Immature natural killer cell (primary cell): Measurements from ENCODE around the gene MLXIP. TPM values are rescaled to one million over a fixed set of nuclear protein-coding genes. Genes with fewer than 3 reads are reported as not detected.

ENCODE experiments used
- DNase-seq, 3 donors: peaks; one replicate each; pipeline ENCODE4 v3.0.0; 2022; ENCODE audit warnings: mixed read lengths in 1 of 3
- H3K27ac Mint-ChIP-seq, 6 donors: one replicate each; pipeline ENCODE4 v1.8.0; 2020; ENCODE audit warnings: mixed read lengths in 6 of 6, mild to moderate bottlenecking in 5 of 6, inconsistent platforms in 4 of 6, moderate library complexity in 3 of 6
- H3K27me3 Mint-ChIP-seq, 3 donors: one replicate each; pipeline ENCODE4 v1.8.0; 2020 to 2021; ENCODE audit warnings: low read depth in 3 of 3, mild to moderate bottlenecking in 3 of 3, mixed read lengths in 3 of 3, moderate library complexity in 3 of 3, inconsistent platforms in 1 of 3
- H3K36me3 Mint-ChIP-seq, 3 donors: one replicate each; pipeline ENCODE4 v1.8.0; 2020; ENCODE audit warnings: mixed read lengths in 3 of 3, inconsistent platforms in 2 of 3, mild to moderate bottlenecking in 2 of 3
- H3K4me1 Mint-ChIP-seq, 2 donors: one replicate each; pipeline ENCODE4 v1.8.0; 2020; ENCODE audit warnings: inconsistent platforms in 2 of 2, mild to moderate bottlenecking in 2 of 2, mixed read lengths in 2 of 2, moderate library complexity in 1 of 2
- H3K4me3 Mint-ChIP-seq, 5 donors: one replicate each; pipeline ENCODE4 v1.8.0; 2020; ENCODE audit warnings: mild to moderate bottlenecking in 5 of 5, mixed read lengths in 5 of 5, inconsistent platforms in 3 of 5, moderate library complexity in 3 of 5
- H3K9me3 Mint-ChIP-seq, 6 donors: one replicate each; pipeline ENCODE4 v1.8.0; 2020; ENCODE audit warnings: mild to moderate bottlenecking in 6 of 6, mixed read lengths in 6 of 6, inconsistent platforms in 4 of 6, moderate library complexity in 3 of 6
- polyA plus RNA-seq, 3 donors: library from polyadenylated mRNA; unstranded; fragments of 300-500 nt; fragmentation: Illumina TruSeq; gene quantifications; one replicate each; pipeline ENCODE4 v1.2.3, GENCODE V29; 2021

MLXIP gene
- polyA plus RNA-seq, 3 donors from 2014 or later = 3.5 to 10.6 (median 4.7) TPM

DNA sequence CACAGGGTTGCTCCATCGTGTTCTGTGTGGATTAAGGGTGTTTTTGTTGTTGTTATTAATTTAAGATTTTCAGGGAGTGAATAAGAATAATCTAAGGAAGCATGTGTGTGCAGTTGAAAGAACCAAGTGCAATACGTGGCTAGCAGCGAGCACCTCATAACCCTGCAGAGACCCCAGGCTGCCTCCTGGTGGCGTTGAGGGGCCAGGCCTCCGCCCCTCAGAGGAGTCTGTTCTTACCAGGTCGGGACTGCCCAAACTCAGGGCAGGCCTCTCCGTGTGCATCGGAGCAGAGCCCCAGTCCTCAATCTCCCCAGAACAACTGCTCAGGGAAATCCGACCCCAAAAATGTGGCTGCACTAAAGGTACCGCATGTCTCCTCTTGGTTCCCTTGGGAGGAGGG, 58.7 kb downstream of the MLXIP start:
- H3K27me3 Mint-ChIP-seq = peaks cover 0 to 6% (median 5%) of the 10 kb centered on the region in 3 donors

DNA sequence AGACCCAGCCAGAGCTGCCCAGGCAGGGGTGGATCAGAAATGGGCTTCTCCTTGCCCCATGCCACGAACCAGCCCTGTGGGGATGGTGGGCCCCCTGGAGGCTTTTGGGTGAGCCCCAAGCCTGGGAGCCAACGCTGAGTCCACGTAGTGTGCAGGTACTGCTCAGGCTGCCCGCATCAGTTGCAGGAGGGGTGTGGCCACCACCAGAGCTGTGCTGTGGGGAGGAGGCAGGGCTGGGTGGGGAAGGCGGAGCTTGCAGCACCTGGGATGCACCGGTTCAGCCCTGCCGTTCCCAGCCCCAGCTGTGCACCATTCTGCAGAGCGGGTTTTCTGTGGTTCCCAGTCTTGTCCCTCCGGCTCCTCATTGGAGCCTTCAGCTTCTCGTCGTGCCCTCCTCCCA, 59.1 kb downstream of the MLXIP start:
- Mint-ChIP-seq H3K4me3 (no peak overlapping the region), H3K9me3 (no peaks in the 10 kb centered on the region), H3K27ac (no peak overlapping the region), H3K4me1 (no peaks in the 10 kb centered on the region), H3K27me3 (peaks cover 0 to 6% (median 5%) of the 10 kb centered on the region in 3 donors), H3K36me3 (peaks cover 0 to 12% (median 10%) of the 10 kb centered on the region in 3 donors)
- no peak for DNase-seq

More for the DNA sequence above, 58.7 kb downstream of the MLXIP start:
- Mint-ChIP-seq H3K36me3 (peaks cover 0 to 12% (median 10%) of the 10 kb centered on the region in 3 donors), H3K27ac (no peak overlapping the region), H3K9me3 (no peaks in the 10 kb centered on the region), H3K4me1 (no peaks in the 10 kb centered on the region), H3K4me3 (no peak overlapping the region)
- DNase-seq = no peak

DNA sequence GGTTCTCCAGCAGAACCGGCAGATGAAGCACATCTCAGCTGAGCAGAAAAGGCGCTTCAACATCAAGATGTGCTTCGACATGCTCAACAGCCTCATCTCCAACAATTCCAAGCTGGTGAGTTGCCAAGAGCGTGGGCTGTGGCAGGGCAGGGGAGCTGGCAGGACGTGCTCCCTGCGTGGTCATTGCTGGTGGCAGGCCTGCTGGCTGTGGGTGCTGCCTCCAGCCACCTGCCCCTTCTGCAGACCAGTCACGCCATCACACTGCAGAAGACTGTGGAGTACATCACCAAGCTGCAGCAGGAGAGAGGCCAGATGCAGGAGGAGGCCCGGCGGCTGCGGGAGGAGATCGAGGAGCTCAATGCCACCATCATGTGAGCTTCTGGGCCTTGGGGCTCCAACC, 59.6 kb downstream of the MLXIP start:
- no peak for DNase-seq
- Mint-ChIP-seq H3K36me3 (peaks cover 0 to 10% (median 10%) of the 10 kb centered on the region in 3 donors), H3K4me3 (no peak overlapping the region), H3K4me1 (no peaks in the 10 kb centered on the region), H3K27ac (no peak overlapping the region), H3K9me3 (no peaks in the 10 kb centered on the region), H3K27me3 (peaks cover 0 to 6% (median 5%) of the 10 kb centered on the region in 3 donors)

GRCh38 chr12:122138616-122139015, 60.1 kb downstream of the MLXIP start:
- H3K9me3 Mint-ChIP-seq = no peaks in the 10 kb centered on the region
- no peaks in the 10 kb centered on the region for H3K4me1 Mint-ChIP-seq
- peak overlapping the region in 1 of 6 donors; percentile 13 for H3K27ac Mint-ChIP-seq
- H3K36me3 Mint-ChIP-seq = peaks cover 1 to 10% (median 6%) of the 10 kb centered on the region in 3 donors
- no peak for DNase-seq
- no peak overlapping the region for H3K4me3 Mint-ChIP-seq
- H3K27me3 Mint-ChIP-seq = peaks cover 0 to 6% (median 5%) of the 10 kb centered on the region in 3 donors

GRCh38 chr12:122139266-122139665, 60.7 kb downstream of the MLXIP start:
- no peak overlapping the region for H3K4me3 Mint-ChIP-seq
- no peaks in the 10 kb centered on the region for H3K9me3 Mint-ChIP-seq
- peak overlapping the region in 1 of 6 donors; percentile 13 for H3K27ac Mint-ChIP-seq
- no peaks in the 10 kb centered on the region for H3K4me1 Mint-ChIP-seq
- H3K27me3 Mint-ChIP-seq = peaks cover 0 to 6% (median 5%) of the 10 kb centered on the region in 3 donors
- no peak for DNase-seq
- peaks cover 5 to 10% (median 6%) of the 10 kb centered on the region in 3 donors for H3K36me3 Mint-ChIP-seq

GRCh38 chr12:122139941-122140340, 61.4 kb downstream of the MLXIP start:
- H3K4me3 Mint-ChIP-seq = no peak overlapping the region
- H3K4me1 Mint-ChIP-seq = no peaks in the 10 kb centered on the region
- H3K36me3 Mint-ChIP-seq = peaks cover 5 to 10% (median 6%) of the 10 kb centered on the region in 3 donors
- no peaks in the 10 kb centered on the region for H3K9me3 Mint-ChIP-seq
- DNase-seq = no peak
- no peak overlapping the region for H3K27ac Mint-ChIP-seq
- peaks cover 0 to 6% (median 5%) of the 10 kb centered on the region in 3 donors for H3K27me3 Mint-ChIP-seq

- no peak for DNase-seq
- Mint-ChIP-seq H3K9me3 (no peaks in the 10 kb centered on the region), H3K4me3 (no peak overlapping the region), H3K36me3 (peaks cover 5 to 10% (median 6%) of the 10 kb centered on the region in 3 donors), H3K4me1 (no peaks in the 10 kb centered on the region), H3K27me3 (peaks cover 0 to 4% (median 3%) of the 10 kb centered on the region in 3 donors), H3K27ac (no peak overlapping the region)
Observed at GRCh38 chr12:122140467-122141257, 62.1 kb downstream of the MLXIP start.

GRCh38 chr12:122141911-122142725, 63.6 kb downstream of the MLXIP start:
- peak overlapping the region in 1 of 6 donors; percentile 19 for H3K27ac Mint-ChIP-seq
- no peaks in the 10 kb centered on the region for H3K4me1 Mint-ChIP-seq
- H3K36me3 Mint-ChIP-seq = peaks cover 5 to 10% (median 6%) of the 10 kb centered on the region in 3 donors
- no peak overlapping the region for H3K4me3 Mint-ChIP-seq
- H3K9me3 Mint-ChIP-seq = no peaks in the 10 kb centered on the region
- DNase-seq = no peak
- peaks cover 0 to 6% (median 4%) of the 10 kb centered on the region in 3 donors for H3K27me3 Mint-ChIP-seq

DNA sequence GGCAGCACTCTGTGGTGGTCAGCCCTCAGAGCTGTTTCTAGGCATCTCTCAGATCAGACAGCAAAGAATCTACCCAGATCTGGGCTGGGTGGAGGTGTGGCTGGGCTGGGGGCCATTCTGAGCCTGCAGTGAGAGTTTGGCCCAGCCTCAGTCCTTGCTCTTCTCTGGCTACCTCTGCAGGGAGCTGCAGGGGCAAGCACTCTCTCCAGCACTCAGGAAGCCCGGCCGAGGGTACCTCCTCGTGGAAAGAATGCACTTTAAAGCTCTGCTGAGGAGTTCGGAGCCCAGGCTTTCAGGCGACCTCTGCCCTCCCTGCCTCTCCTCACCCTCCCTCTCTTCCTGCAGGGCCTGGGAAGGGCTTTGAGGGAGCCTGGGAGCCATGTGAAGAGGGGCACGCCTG, 64.3 kb downstream of the MLXIP start:
- Mint-ChIP-seq H3K4me1 (no peaks in the 10 kb centered on the region), H3K36me3 (peaks cover 5 to 10% (median 6%) of the 10 kb centered on the region in 3 donors), H3K4me3 (no peak overlapping the region), H3K9me3 (no peaks in the 10 kb centered on the region), H3K27ac (no peak overlapping the region), H3K27me3 (peaks cover 0 to 8% (median 4%) of the 10 kb centered on the region in 3 donors)
- DNase-seq = no peak

DNA sequence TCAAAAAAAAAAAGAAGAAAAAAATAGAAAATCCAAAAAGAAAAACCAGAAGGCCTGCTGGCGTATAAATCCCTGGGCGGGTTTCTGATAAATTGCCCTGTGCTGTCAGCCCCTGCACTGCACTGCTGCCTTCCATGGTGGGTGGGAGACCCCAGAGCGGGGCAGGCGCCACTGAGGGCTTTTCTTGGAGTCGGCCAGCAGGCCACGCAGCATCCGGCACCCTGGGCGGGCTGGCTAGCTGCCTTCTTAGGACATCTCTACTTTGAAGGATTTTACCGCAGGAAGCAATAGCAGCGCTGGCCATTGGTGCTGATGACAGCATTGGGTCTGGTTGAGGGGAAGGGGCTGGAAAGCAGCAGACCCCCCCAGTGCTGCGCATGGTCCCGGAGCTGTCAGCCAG, 66.3 kb downstream of the MLXIP start:
- Mint-ChIP-seq H3K9me3 (no peaks in the 10 kb centered on the region), H3K36me3 (peaks cover 5 to 10% (median 6%) of the 10 kb centered on the region in 3 donors), H3K4me1 (no peaks in the 10 kb centered on the region), H3K27ac (no peak overlapping the region), H3K4me3 (no peak overlapping the region), H3K27me3 (peaks cover 2 to 8% (median 5%) of the 10 kb centered on the region in 3 donors)
- no peak for DNase-seq

DNA sequence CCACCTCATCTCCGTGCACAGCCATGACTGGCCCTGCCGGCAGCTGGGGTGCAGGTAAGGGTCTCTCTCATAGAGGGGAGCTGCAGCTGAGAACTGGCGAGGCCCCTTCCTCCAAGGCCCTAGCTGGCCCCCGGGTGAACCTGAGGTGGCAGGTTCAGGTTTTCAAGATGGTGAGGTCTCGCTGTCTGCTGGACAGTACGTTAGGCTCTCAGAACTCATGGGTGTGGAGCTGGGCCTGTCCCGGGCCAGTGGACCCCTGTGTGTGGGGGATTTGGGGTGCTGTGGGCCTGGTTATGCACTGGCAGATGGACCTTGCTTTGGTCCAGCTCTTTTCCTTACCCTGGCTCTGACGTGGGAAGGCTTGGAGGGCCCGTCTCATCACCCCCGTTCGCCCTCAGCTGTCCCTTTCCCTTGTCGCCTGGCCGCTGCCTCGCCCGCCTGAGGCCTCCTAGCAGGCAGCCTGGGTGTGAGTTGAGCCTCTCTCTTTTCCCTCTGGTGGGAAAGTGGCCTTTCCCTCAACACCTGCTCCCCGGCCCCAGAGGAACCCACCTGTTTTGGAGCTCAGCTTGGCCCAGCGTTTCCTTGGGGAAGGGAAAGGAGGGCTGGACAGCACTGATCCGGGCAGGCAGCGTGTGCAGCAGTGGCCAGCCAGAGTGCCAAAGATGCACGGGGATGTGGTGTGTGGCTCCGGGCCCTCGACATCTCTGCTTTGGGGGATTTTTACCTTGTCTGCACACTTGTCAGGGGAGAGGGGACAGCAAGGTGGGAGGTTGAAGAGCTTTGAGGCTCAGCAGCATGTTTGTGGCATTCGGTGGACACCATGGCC, 67.2 kb downstream of the MLXIP start:
- Mint-ChIP-seq H3K27me3 (peaks cover 5 to 8% (median 8%) of the 10 kb centered on the region in 3 donors), H3K4me1 (no peaks in the 10 kb centered on the region), H3K36me3 (peaks cover 5 to 7% (median 6%) of the 10 kb centered on the region in 3 donors), H3K9me3 (no peaks in the 10 kb centered on the region), H3K4me3 (no peak overlapping the region), H3K27ac (no peak overlapping the region)
- no peak for DNase-seq

DNA sequence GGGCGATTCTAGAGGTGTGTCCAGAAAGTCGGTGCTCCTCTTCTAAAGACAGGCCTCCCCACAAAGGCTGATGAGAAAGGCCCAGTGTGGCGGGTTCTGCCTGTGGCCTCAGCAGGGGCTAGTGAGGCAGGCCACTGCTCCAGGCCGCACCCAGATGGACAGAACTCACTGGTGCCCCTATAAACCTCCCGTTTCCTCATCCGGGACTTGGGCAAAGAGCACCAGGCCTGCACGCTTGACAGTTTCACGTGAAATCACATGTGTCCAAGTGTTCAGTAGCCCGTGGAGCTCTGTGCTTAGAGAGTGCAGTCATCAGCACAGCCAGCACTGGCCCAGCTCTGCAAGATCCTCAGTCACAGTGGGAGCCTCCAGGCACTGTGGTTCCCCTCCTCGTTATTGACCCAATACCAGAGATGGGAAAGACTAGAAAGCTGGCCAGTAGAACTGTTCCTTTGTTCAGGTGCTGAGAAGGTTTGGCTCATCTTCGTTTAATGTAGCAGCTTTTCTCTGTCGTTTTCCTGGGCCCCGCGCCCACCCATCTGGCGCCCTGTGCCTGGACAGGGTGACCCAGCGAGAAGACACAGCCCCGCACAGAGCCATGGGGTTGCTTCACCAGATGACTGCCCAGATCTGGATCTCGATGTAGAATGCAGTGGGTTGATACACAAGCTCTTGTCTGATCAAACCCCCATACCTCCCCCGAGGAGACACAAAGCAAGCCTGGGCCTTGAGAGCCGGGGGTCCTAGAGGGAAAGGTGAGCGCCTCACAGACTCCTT, 69.1 kb downstream of the MLXIP start:
- Mint-ChIP-seq H3K27ac (peak overlapping the region in 2 of 6 donors; percentile 17 to 72), H3K9me3 (no peaks in the 10 kb centered on the region), H3K4me1 (no peaks in the 10 kb centered on the region), H3K4me3 (no peak overlapping the region), H3K36me3 (peaks cover 5 to 6% (median 6%) of the 10 kb centered on the region in 3 donors), H3K27me3 (peaks cover 5 to 8% (median 6%) of the 10 kb centered on the region in 3 donors)
- no peak for DNase-seq

- Mint-ChIP-seq H3K36me3 (peaks cover 4 to 5% (median 5%) of the 10 kb centered on the region in 3 donors), H3K27me3 (peaks cover 5 to 10% (median 6%) of the 10 kb centered on the region in 3 donors), H3K4me3 (no peak overlapping the region), H3K4me1 (no peaks in the 10 kb centered on the region), H3K9me3 (no peaks in the 10 kb centered on the region), H3K27ac (peak overlapping the region in 1 of 6 donors; percentile 26)
- DNase-seq = no peak
Observed at GRCh38 chr12:122148657-122149056, 70.1 kb downstream of the MLXIP start.
